HG03558 (cell line): ENCODE results near the gene TTLL11.

Experiments
- ATAC-seq: cut with Tn5 transposase; IDR thresholded peaks from one replicate; pipeline ENCODE4 v1.9.1; 2021; ENCODE audit warnings: moderate number of reproducible peaks; ENCODE audit not compliant: unreplicated experiment; ENCODE audit errors: extremely low read depth

The TTLL11 gene

DNA sequence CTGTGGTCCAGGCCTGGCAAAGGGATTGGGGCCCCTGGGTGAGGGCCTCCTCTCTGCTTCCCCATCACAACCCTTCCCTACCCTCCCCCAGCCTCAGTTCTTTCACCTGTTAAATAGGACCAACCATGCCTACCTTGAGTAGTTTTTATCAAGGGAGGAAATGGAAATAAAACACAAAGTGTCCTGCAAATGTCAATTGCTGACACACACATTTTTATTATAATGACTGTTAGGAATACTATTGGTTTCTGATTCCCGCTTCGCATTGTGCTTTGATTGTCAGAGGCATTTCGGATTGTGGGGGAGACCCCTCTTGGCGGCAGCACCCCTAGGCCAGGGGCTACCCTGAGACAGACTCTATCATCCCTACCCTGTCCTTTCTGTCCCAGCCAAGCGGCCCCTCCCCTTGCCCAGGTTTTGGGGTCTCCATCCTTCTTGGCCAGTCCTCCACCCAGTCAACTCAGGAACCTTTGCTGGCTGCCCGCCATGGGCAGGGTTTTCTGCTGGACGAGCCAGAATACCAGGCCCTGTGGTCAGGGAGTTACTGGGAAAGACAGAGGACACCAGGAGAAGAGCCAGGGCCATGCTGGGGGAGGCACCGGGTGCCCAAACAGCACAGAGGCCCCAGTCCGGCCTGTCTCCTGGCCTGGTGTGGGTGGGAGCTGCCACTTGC, 18.4 kb upstream of the TTLL11 start:
- no peak for ATAC-seq

DNA sequence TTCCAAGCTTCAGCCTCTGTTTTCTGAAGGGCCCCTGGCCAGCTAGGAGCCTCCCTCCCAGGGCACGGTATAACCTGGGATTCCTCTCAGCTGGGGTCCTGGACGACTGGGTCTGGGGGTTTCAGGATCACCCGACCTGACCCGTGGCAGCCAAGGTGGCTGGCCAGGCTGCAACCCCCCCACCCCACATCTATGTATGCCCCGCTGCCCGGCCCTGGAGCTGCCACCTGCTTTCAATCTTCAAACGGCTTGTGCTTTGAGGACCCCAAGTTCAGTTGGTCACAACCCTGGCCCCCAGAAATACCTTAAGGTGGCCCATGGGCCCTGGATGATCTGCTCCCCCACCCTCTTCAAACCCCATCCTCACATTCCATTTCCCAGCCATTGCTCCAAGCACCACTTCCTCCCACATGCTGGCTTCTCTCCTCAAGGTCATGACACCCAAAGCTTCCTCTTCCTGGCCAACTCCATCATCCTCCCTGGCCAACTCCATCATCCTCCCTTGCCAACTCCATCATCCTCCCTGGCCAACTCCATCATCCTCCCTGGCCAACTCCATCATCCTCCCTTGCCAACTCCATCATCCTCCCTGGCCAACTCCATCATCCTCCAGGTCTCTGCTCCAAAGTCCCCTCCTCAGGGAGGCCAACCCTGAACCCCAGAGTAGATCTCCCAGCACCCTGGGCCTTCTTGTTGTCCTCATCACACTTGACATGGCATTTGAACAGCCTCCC, 17.2 kb upstream of the TTLL11 start:
- ATAC-seq = no peak

DNA sequence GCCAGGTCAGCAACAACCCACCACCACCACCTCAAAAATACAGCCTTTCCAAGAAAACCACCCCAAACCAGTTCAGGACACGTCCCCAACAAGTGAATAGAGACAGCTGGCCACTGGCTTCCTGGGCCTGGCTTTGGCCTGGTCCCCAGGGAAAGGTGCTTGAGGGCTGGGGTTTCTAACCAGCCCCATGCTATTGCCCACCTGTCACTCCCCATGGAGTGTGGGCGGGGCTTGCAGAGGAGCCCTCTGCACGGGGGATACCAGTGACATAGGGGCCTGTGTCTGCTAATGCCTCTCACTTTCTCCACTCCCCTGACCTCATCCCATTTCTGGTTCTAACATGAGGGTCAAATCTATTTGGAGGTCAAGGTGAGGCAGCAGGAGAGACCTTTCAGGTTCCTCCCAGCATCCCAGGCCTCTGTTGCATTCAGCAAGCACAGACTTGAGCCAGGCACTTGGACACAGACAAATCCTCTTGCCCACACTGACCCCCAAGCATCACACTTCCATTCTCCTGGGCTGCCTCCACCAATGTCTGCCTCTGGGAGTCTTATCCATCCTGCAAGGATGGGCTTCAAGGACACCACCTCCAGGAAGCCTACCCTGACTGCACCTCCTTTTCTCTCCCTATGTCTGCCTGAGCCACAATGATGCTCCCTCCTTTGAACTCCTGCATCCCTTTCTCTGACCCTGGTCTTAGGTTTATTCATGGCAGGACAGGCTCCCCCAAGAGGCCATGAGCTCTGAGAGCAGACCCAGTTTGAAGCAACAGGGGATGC, 16.1 kb upstream of the TTLL11 start:
- no peak for ATAC-seq

DNA sequence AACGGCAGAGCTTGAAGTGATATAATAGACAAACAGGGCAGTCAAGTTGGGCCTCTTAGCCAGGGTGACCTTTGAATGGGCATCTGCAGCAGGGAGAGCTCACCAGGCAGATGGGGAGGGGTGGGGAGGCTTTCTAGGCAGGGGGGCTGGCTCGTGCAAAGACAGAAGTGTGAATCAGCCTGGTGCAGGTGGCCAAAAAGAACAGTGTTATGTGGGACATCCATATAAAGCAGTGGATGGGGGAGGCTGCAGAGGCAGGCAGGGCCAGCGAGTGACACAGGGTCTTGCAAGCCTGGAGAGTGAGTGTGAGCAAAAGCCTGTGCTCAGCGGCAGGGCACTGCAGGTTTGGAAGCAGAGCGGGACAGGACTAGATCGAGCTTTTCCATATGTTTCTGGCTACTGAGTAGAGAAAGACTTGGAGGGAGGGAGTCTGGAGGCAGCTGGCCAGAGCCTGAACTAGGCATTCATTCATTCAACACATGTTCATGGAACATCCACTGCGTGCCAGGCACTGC, 14.2 kb upstream of the TTLL11 start:
- no peak for ATAC-seq

DNA sequence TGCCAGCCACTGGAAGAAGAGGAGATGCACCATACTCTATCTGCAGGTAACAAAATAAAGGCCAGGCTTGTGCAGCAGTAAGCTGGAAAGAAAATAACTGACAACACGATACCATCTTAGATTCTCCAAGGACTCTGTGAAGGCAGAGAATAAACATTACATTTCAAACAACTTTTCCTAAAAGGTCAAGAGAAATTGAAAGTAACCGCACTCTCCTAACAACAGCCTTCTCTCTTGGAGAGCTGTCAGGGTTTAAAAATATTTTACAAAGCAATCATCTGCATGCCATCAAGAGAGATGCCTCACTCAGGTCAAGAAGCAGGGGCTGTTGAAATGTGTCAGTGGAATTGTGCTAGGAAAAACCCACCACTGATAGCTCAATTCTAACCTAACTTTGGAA, 13.5 kb upstream of the TTLL11 start:
- ATAC-seq = no peak

DNA sequence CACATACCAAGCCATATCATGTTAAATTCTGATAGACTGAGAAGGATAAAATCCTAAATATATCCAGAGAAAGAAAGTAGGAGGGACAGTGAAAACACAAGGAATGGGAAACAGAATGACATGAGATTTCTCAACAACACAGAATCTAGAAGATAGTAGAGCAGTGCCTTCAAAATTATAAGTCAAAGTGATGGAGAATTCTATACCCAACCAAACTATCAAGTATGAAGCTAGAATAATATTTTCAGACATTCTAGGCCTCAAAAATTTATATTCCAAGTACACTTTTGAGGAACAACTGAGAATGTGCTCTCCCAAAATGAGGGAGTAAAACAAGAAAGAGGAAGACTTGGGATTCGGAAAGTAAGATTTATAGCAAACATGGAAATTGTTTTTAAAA, 10.9 kb upstream of the TTLL11 start:
- no peak for ATAC-seq

- ATAC-seq = no peak
These were observed 9.0 kb upstream of the TTLL11 start for GRCh38 chr9:122102156-122102555.

DNA sequence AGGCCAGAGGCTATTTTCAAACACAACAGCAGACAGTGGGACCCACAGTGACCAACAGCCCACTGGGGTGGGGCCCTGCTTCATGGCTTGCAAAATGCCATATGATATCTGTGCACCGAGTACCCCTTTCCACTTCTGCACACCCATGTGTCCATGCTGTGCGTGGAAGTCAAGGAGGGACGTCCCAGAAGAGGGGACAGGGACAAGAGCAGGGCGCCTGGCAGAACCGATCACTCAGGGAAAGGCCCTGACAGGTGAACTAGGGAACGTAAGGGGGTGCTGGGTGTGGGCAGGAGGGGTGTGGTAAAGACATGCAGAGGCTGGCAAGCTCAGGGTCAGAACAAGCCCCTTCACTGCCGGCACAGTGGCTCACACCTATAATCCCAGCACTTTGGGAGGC, 7.6 kb upstream of the TTLL11 start:
- no peak for ATAC-seq

GRCh38 chr9:122099271-122099869, 6.3 kb upstream of the TTLL11 start:
- ATAC-seq = no peak

GRCh38 chr9:122097679-122098315, 4.7 kb upstream of the TTLL11 start:
- ATAC-seq = no peak

- no peak for ATAC-seq
These were observed 3.7 kb upstream of the TTLL11 start for GRCh38 chr9:122096620-122097415.

GRCh38 chr9:122095010-122095767, 2.1 kb upstream of the TTLL11 start:
- ATAC-seq = no peak

DNA sequence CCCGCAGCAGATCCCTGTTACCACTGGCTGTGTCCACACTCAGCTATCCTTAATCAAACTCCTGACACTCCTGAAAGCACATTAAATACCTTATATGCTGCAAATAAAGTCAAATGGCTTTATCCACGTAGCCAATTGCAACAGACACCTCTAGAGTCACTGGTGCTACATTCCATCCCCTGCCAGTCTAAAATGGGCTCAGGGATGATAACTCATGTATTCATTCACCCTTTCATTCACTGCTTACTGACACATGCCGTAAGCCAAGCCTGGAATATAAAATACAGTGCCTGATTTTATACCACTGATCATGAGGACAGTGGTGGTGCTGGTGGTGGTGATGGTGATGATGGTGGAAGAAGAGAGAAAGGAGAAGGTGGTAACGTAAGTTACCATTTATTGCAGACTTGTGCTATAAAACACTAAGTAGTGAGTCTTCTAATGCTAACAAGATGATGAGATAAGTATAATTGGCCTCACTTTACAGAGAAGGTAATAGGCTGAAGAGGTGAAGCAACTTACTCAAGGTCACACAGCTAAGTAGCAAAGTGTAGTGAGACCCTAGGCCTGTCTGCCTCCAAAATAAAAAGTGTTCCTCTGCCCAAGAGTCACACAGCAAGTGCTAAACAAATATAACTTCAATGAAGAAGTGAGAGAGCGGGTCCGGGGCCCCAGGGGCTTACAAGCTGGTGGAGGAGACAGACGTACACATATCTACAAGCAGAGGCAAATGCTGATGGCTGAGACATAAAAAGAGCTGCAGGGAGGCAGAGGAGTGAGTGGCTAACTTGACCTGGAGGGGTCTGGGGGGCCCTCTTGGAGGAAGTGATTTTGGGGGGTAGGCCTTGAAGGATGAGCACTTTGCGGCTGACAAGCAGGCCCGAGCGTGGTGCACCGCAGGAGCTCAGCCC, 1.2 kb downstream of the TTLL11 start:
- ATAC-seq = no peak

DNA sequence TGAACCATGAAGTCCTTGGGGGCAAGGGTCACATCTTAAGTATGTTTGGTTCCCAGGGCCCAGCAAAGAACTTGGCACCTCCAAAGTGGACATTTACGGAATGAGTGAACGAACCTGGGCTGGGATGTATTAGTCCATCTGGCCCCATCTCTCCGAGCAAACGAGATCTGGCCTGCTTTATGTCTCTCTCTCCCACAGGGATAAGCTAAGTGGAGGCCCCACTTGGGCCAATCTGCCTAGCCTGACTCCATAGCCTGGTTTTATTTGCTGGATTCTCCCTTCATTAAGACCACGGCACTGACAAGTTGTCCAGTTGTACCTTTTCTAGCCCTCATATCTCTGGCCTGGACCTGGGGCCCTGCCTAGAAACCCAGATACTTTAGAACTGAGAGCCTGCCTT, 2.1 kb downstream of the TTLL11 start:
- no peak for ATAC-seq

- ATAC-seq = no peak
These were observed 2.7 kb downstream of the TTLL11 start for GRCh38 chr9:122090287-122090883.

DNA sequence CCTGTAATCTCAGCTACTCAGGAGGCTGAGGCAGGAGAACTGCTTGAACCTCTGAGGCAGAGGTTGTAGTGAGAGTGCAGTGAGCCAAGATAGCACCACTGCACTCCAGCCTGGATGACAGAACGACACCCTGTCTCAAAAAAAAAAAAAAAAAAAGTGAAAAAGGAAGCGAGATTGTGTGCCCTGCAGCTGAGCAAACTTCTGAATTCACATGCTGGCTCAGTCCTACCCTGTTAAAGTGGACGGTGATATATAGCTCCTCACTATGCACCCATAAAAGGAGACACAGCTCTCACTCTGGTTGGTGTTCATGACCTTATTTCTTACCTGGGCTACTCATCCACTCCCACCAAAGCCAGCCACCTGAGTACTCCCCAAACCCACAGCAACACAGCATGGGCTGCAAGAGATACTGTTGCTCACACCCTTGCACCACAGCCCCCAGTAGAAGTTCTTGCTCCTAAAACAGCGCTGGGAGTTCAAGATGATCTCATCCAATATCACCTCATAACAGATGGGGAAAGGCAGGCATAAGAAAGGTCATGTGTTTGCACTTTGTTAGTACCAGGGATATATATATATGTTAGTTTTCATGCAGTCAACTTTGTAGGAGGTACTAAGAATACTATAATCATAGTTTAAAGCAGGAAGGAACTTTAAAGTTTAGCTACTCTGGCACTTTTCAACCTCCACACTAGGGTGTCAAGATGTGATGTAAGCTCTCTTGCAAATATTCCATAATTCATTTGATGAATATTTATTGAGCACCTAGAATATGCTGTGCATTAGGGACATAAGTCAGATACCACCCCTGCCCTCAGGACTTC, 4.0 kb downstream of the TTLL11 start:
- no peak for ATAC-seq
